Neuronal stem cell (in vitro differentiated cells): ENCODE results near the gene PARD6G.

ENCODE experiments used
- DNase-seq: peaks from one replicate; pipeline ENCODE4 v3.0.0-alpha.2; 2013; ENCODE audit warnings: low spot score
- H2AFZ ChIP-seq: one replicate; pipeline ENCODE4 v1.6.1; 2013; ENCODE audit warnings: mild to moderate bottlenecking, low read length, inconsistent platforms
- H2AK5ac ChIP-seq: 2 replicates; pipeline ENCODE4 v1.6.1; 2013; ENCODE audit warnings: low read depth, mild to moderate bottlenecking, inconsistent platforms, low read length, moderate library complexity, mixed read lengths
- H2BK120ac ChIP-seq: 2 replicates; pipeline ENCODE4 v1.6.1; 2013; ENCODE audit warnings: low read depth, mild to moderate bottlenecking, inconsistent platforms, low read length, moderate library complexity, mixed read lengths
- H2BK12ac ChIP-seq: one replicate; pipeline ENCODE4 v1.6.1; 2013; ENCODE audit warnings: low read length, inconsistent platforms
- H2BK15ac ChIP-seq: 2 replicates; pipeline ENCODE4 v1.6.1; 2013; ENCODE audit warnings: mild to moderate bottlenecking, low read length, inconsistent platforms, mixed read lengths
- H2BK5ac ChIP-seq: one replicate; pipeline ENCODE4 v1.6.1; 2013; ENCODE audit warnings: inconsistent platforms, mild to moderate bottlenecking, low read length, moderate library complexity
- H3K14ac ChIP-seq: one replicate; pipeline ENCODE4 v1.6.1; 2013; ENCODE audit warnings: low read length, inconsistent platforms
- H3K18ac ChIP-seq: 2 replicates; pipeline ENCODE4 v1.6.1; 2013; ENCODE audit warnings: low read length, inconsistent platforms
- H3K23ac ChIP-seq: 2 replicates; pipeline ENCODE4 v1.6.1; 2013; ENCODE audit warnings: low read depth, mild to moderate bottlenecking, mixed read lengths, low read length, inconsistent platforms; ENCODE audit not compliant: poor library complexity
- H3K27ac ChIP-seq: replicated peaks from 3 replicates; pipeline ENCODE4 v1.5.1; 2013; ENCODE audit warnings: low read length, inconsistent platforms
- H3K27me3 ChIP-seq, 3 experiments: 2 replicates each; pipeline ENCODE4 v1.6.1; 2013; ENCODE audit warnings: low read length in 3 of 3, mild to moderate bottlenecking in 2 of 3, inconsistent platforms in 1 of 3, low read depth in 1 of 3, mixed read lengths in 1 of 3, moderate library complexity in 1 of 3; ENCODE audit not compliant: control insufficient read depth in 3 of 3, insufficient read depth in 3 of 3
- H3K36me3 ChIP-seq, 2 donors: replicated peaks in 1 of 2; 2 replicates each; pipeline ENCODE4 v1.6.1; 2013; ENCODE audit warnings: low read length in 2 of 2; ENCODE audit not compliant: control insufficient read depth in 2 of 2, insufficient read depth in 2 of 2
- H3K4ac ChIP-seq: 2 replicates; pipeline ENCODE4 v1.6.1; 2013; ENCODE audit warnings: inconsistent platforms, mild to moderate bottlenecking, low read length, moderate library complexity
- H3K4me1 ChIP-seq, 2 donors: 1 replicate in 1 of 2; 2 replicates in 1 of 2; pipeline ENCODE4 v1.6.1; 2013; ENCODE audit warnings: low read length in 2 of 2, low read depth in 1 of 2; ENCODE audit not compliant: control insufficient read depth in 2 of 2, insufficient read depth in 1 of 2
- H3K4me2 ChIP-seq: one replicate; pipeline ENCODE4 v1.6.1; 2013; ENCODE audit warnings: mild to moderate bottlenecking, low read length, inconsistent platforms; ENCODE audit not compliant: insufficient read depth, poor library complexity, severe bottlenecking
- H3K4me3 ChIP-seq, 2 donors: 2 replicates each; pipeline ENCODE4 v1.5.1; 2013; ENCODE audit warnings: low read length in 2 of 2, mild to moderate bottlenecking in 2 of 2, inconsistent platforms in 1 of 2, moderate library complexity in 1 of 2
- H3K79me1 ChIP-seq: one replicate; pipeline ENCODE4 v1.6.1; 2013; ENCODE audit warnings: low read depth, mild to moderate bottlenecking, inconsistent platforms, low read length, moderate library complexity
- H3K9ac ChIP-seq: one replicate; pipeline ENCODE4 v1.6.1; 2013; ENCODE audit warnings: mild to moderate bottlenecking, low read depth, low read length, inconsistent platforms; ENCODE audit not compliant: poor library complexity
- H3K9me3 ChIP-seq, 2 donors: replicated peaks in 1 of 2; 2 replicates each; pipeline versions ENCODE3 to v1.6.1; 2013; ENCODE audit warnings: low read length in 2 of 2, mild to moderate bottlenecking in 2 of 2, inconsistent platforms in 1 of 2, low read depth in 1 of 2, mixed read lengths in 1 of 2, moderate library complexity in 1 of 2; ENCODE audit not compliant: control insufficient read depth in 2 of 2, insufficient read depth in 1 of 2
- H4K8ac ChIP-seq: one replicate; pipeline ENCODE4 v1.6.1; 2013; ENCODE audit warnings: low read depth, mild to moderate bottlenecking, inconsistent platforms, low read length, moderate library complexity
- H4K91ac ChIP-seq: one replicate; pipeline ENCODE4 v1.6.1; 2013; ENCODE audit warnings: low read length, low read depth, mild to moderate bottlenecking, inconsistent platforms; ENCODE audit not compliant: poor library complexity
- WGBS, 2 donors: extraction: QIAGEN DNeasy Blood & Tissue Kit; methylation state at CpG; one replicate each; pipeline ENCODE4 v1.1.7; 2013; ENCODE audit warnings: missing lambda C conversion rate in 2 of 2, mixed read lengths in 1 of 2; ENCODE audit not compliant: insufficient read length in 2 of 2, insufficient replicate concordance in 1 of 2; ENCODE audit errors: extremely low coverage in 2 of 2; 5-methylcytosine and 5-hydroxymethylcytosine counted together

Gene PARD6G

GRCh38 chr18:80185545-80185944 lies 61.8 kb downstream of the PARD6G start:
- Histone ChIP-seq H2BK120ac (no peak overlapping the region), H3K14ac (no peak overlapping the region), H3K23ac (peak overlapping the region; percentile 77), H4K8ac (peak overlapping the region; percentile 57), H3K18ac (no peak overlapping the region), H3K27ac (no peak overlapping the region), H4K91ac (no peak overlapping the region), H2AFZ (no peak overlapping the region), H3K4me1 (peaks cover 0 to 1% of the 10 kb centered on the region in 2 donors), H3K79me1 (peaks cover 10% of the 10 kb centered on the region), H2AK5ac (no peak overlapping the region), H3K4me3 (peak overlapping the region in 1 of 2 donors; percentile 46), H2BK5ac (no peak overlapping the region), H2BK12ac (no peak overlapping the region), H3K9ac (no peak overlapping the region), H3K27me3 (no peaks in the 10 kb centered on the region), H3K4me2 (no peak overlapping the region), H2BK15ac (no peak overlapping the region), H3K9me3 (peaks cover 0 to 5% of the 10 kb centered on the region in 2 donors), H3K4ac (no peak overlapping the region), H3K36me3 (peaks cover 3 to 14% of the 10 kb centered on the region in 2 donors)
- DNase-seq = no peak
- WGBS, 2 donors = no CpG with 5 or more reads among the region's 12 CpGs

GRCh38 chr18:80184243-80184772 lies 63.0 kb downstream of the PARD6G start:
- Histone ChIP-seq H3K18ac (no peak overlapping the region), H2BK12ac (no peak overlapping the region), H2AK5ac (no peak overlapping the region), H3K79me1 (peaks cover 9% of the 10 kb centered on the region), H2BK5ac (no peak overlapping the region), H3K36me3 (peaks cover 0 to 9% of the 10 kb centered on the region in 2 donors), H4K91ac (no peak overlapping the region), H3K27ac (no peak overlapping the region), H3K4me3 (no peak overlapping the region), H3K23ac (no peak overlapping the region), H3K14ac (no peak overlapping the region), H4K8ac (no peak overlapping the region), H2BK120ac (no peak overlapping the region), H3K4ac (no peak overlapping the region), H2AFZ (no peak overlapping the region), H3K4me2 (no peak overlapping the region), H3K27me3 (no peaks in the 10 kb centered on the region), H3K4me1 (peaks cover 0 to 1% of the 10 kb centered on the region in 2 donors), H3K9ac (no peak overlapping the region), H3K9me3 (peaks cover 0 to 5% of the 10 kb centered on the region in 2 donors), H2BK15ac (no peak overlapping the region)
- DNase-seq = no peak
- no CpG with 5 or more reads among the region's 26 CpGs for WGBS, 2 donors

- Histone ChIP-seq H2BK5ac (no peak overlapping the region), H2BK12ac (no peak overlapping the region), H3K27me3 (no peaks in the 10 kb centered on the region), H3K4me1 (peaks cover 0 to 1% of the 10 kb centered on the region in 2 donors), H3K27ac (no peak overlapping the region), H3K4ac (no peak overlapping the region), H2BK120ac (no peak overlapping the region), H3K18ac (no peak overlapping the region), H3K14ac (no peak overlapping the region), H3K9me3 (peaks cover 0 to 5% of the 10 kb centered on the region in 2 donors), H3K9ac (no peak overlapping the region), H3K79me1 (peaks cover 8% of the 10 kb centered on the region), H3K4me3 (no peak overlapping the region), H2BK15ac (no peak overlapping the region), H2AK5ac (no peak overlapping the region), H3K4me2 (no peak overlapping the region), H4K91ac (no peak overlapping the region), H3K36me3 (peaks cover 0 to 12% of the 10 kb centered on the region in 2 donors), H3K23ac (no peak overlapping the region), H4K8ac (no peak overlapping the region), H2AFZ (no peak overlapping the region)
- no peak for DNase-seq
- WGBS, 2 donors = no CpG with 5 or more reads among the region's 13 CpGs
Observed at GRCh38 chr18:80183273-80184050, 63.9 kb downstream of the PARD6G start.

GRCh38 chr18:80182855-80183254 lies 64.5 kb downstream of the PARD6G start:
- Histone ChIP-seq H2BK120ac (no peak overlapping the region), H2AFZ (no peak overlapping the region), H2BK15ac (no peak overlapping the region), H3K18ac (no peak overlapping the region), H3K9me3 (peaks cover 0 to 5% of the 10 kb centered on the region in 2 donors), H3K36me3 (peaks cover 0 to 14% of the 10 kb centered on the region in 2 donors), H4K91ac (no peak overlapping the region), H3K27me3 (no peaks in the 10 kb centered on the region), H2BK12ac (no peak overlapping the region), H3K4me2 (no peak overlapping the region), H3K4me1 (peaks cover 0 to 1% of the 10 kb centered on the region in 2 donors), H2AK5ac (no peak overlapping the region), H2BK5ac (no peak overlapping the region), H3K27ac (no peak overlapping the region), H3K23ac (no peak overlapping the region), H3K14ac (no peak overlapping the region), H4K8ac (no peak overlapping the region), H3K4ac (no peak overlapping the region), H3K9ac (no peak overlapping the region), H3K79me1 (peaks cover 8% of the 10 kb centered on the region), H3K4me3 (no peak overlapping the region)
- WGBS, 2 donors = no CpG with 5 or more reads among the region's 9 CpGs
- no peak for DNase-seq
